GM06990 (cell line): ENCODE measurements around the gene PLEKHO1.

Source experiments
- DNase-seq: peaks from one replicate; pipeline ENCODE4 v3.0.0-alpha.2; 2011; ENCODE audit not compliant: insufficient read length; ENCODE audit errors: extremely low read depth
- H3K27me3 ChIP-seq: replicated peaks from 2 replicates; pipeline ENCODE4 v1.6.0; 2011; ENCODE audit warnings: low read length; ENCODE audit not compliant: control insufficient read depth, insufficient read depth
- H3K36me3 ChIP-seq: 2 replicates; pipeline ENCODE4 v1.5.1; 2011; ENCODE audit warnings: low read length; ENCODE audit not compliant: control insufficient read depth, insufficient read depth
- H3K4me3 ChIP-seq: replicated peaks from 2 replicates; pipeline ENCODE4 v1.5.1; 2011; ENCODE audit warnings: low read depth, mild to moderate bottlenecking, control low read depth, low read length
- TF ChIP-seq, protein P1 (sequence below): IDR thresholded peaks from 2 replicates; pipeline ENCODE4 v1.5.1; 2011; ENCODE audit warnings: low read length, control low read depth, mild to moderate bottlenecking, inconsistent platforms; ENCODE audit not compliant: insufficient read depth, poor library complexity, severe bottlenecking

Gene PLEKHO1

DNA sequence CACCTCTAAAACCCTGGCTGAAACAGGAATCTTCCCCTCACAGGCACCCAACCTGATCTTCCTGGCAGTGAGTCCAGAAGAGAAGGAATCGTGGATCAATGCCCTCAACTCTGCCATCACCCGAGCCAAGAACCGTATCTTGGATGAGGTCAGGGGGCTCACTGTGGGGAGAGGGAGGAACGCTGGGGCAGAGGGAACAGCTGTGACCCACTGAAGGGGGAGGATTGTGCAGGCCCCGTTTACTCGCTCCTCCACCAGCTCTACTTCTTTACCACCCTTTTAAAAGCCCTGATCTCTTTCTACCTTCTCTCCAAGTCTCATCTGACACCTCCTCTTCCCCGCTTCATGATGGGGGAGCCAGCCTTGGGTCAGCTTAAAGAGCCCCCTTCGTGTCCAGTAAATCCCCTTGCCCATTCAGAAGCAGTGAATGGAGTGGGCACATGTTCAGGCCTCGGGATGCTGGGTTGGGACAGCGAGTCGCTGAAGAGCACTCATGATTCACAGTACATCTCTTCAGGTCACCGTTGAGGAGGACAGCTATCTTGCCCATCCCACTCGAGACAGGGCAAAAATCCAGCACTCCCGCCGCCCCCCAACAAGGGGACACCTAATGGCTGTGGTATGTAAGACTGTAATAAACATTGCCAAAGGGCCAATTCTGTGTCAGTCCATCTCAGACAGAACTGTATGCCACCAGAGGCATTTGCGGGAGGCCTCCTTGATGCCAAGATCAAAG, 7.3 kb downstream of the PLEKHO1 start:
- TF ChIP-seq, protein P1, sequence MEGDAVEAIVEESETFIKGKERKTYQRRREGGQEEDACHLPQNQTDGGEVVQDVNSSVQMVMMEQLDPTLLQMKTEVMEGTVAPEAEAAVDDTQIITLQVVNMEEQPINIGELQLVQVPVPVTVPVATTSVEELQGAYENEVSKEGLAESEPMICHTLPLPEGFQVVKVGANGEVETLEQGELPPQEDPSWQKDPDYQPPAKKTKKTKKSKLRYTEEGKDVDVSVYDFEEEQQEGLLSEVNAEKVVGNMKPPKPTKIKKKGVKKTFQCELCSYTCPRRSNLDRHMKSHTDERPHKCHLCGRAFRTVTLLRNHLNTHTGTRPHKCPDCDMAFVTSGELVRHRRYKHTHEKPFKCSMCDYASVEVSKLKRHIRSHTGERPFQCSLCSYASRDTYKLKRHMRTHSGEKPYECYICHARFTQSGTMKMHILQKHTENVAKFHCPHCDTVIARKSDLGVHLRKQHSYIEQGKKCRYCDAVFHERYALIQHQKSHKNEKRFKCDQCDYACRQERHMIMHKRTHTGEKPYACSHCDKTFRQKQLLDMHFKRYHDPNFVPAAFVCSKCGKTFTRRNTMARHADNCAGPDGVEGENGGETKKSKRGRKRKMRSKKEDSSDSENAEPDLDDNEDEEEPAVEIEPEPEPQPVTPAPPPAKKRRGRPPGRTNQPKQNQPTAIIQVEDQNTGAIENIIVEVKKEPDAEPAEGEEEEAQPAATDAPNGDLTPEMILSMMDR: no peak
- Histone ChIP-seq H3K4me3 (no peak overlapping the region), H3K36me3 (peaks cover 36% of the 10 kb centered on the region), H3K27me3 (no peaks in the 10 kb centered on the region)
- no peak for DNase-seq

GRCh38 chr1:150159550-150159949, 9.8 kb downstream of the PLEKHO1 start:
- H3K27me3 ChIP-seq: no peaks in the 10 kb centered on the region
- no peak for DNase-seq
- TF ChIP-seq, protein P1: no peak
- H3K4me3 ChIP-seq: peak overlapping the region; percentile 39
- peaks cover 29% of the 10 kb centered on the region for H3K36me3 ChIP-seq

DNA sequence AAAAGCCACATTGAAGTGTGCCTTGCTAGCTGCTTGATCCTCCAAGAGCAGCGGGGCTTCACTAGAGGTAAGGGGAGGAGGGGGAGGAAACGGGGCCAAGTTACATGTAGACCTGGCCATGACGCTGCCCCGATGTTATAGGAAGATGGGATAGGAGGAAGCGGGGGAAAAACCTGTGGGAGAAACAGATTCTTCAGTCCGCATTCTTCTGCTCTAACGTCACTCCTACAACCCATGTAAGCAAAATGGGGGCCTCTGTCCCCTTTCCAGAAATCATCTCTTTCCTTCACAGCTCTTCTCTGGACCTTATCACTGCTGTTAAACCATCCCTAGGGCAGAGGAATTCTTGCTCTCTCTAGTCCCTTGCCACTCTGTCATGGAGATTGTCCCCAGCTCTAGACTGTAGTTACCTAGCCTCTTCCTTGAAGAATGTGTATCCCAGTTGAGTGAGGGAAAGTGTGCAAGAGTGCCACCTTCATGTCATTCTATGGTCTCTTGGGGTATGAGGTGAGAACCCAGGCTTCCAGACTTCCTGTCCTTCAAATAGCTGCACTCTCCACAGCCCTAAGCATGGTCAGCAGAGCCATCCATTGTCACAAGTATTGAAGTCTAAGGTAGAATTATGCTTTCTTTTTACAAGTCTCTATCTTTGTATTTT, 11.4 kb downstream of the PLEKHO1 start:
- Histone ChIP-seq H3K27me3 (no peaks in the 10 kb centered on the region), H3K36me3 (peaks cover 23% of the 10 kb centered on the region), H3K4me3 (peak overlapping the region; percentile 59)
- TF ChIP-seq, protein P1: no peak
- no peak for DNase-seq

GRCh38 chr1:150161747-150162581, 12.2 kb downstream of the PLEKHO1 start:
- peak; percentile 54 for DNase-seq
- TF ChIP-seq, protein P1: peak; percentile 41
- Histone ChIP-seq H3K27me3 (no peaks in the 10 kb centered on the region), H3K36me3 (peaks cover 17% of the 10 kb centered on the region), H3K4me3 (peak overlapping the region; percentile 50)

GRCh38 chr1:150162582-150162861, 12.8 kb downstream of the PLEKHO1 start:
- TF ChIP-seq, protein P1: no peak
- no peak for DNase-seq
- peak overlapping the region; percentile 50 for H3K4me3 ChIP-seq
- H3K27me3 ChIP-seq: no peaks in the 10 kb centered on the region
- peaks cover 12% of the 10 kb centered on the region for H3K36me3 ChIP-seq
